ENCODE data around the gene C22orf39.

Gene C22orf39

DNA sequence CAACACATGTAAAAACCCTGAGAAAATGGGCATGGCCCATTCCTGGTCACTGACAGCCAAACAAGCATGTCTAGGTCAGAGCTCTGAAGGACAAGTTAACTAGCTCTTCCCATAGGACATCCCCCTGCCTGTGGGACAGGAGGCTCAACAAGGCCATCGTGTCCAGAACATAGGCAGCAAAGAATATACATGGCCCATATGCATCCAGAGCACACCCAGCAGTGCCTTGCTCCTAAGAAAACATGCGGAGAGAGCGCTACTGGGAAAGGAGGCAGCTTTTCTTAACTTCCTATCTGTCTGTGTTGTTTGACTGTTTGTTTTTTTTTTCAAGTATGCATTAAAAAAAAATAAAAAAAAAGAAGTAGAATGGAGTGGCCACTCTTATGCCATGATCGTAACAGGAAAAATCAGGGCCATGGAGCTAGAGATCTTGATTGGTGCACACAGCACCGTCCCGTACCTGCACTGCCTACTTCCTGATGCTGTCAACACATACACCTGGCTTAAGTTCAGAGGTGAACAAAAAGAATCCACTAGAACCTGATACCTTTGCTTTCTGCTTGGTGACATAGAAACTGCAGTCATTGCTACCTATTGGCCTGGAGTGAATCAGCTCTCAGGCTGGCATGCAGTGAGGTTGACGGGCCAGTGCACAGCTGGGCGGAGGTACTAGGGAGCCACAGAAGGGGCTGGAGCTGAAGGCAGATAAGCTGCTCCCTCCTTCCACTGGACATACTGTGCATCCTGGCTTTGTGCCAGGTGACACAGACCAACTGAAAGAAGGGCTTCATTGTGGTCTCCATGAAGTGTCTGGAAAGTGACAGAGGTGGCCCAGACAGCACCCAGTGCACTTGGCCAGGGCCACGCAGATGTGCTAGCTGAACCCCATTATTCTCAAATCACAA lies 19.6 kb upstream of the C22orf39 start:
- no peak overlapping the region for H3K9ac ChIP-seq (ENCODE audit: low read depth, low read length)
- no peaks in the 10 kb centered on the region for H3K4me1 ChIP-seq (ENCODE audit: insufficient read depth, low read length)
- H3K36me3 ChIP-seq (ENCODE audit: insufficient read depth, low read length) = peaks cover 35% of the 10 kb centered on the region
- H3K9me3 ChIP-seq (ENCODE audit: control insufficient read depth, insufficient read depth, low read length) = no peaks in the 10 kb centered on the region

DNA sequence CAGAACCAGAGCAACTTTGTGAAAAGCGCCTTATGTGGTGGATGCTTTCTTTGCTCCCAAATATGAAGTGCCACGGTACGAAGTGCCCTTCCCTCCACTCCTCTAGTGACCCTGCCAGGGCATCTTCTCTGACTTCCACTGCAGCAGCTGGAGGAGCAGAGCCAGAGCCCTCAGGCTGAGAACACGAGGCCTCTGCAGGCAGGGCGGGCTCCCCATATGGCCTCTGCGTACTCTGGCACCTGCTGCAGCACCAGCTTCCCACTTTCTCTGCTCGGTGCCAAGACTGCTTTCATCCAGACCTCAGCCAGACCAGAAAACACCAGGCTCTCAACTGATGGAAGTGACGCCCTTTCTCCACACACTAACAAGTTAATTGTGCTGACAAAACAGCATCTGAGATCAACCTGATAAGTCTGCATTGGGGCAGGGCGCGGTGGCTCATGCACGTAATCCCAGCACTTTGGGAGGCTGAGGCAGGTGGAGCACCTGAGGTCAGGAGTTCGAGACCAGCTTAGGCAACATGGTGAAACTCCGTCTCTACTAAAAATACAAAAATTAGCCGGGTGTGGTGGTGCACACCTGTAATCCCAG lies 18.7 kb upstream of the C22orf39 start:
- H3K4me1 ChIP-seq (ENCODE audit: insufficient read depth, low read length) = no peaks in the 10 kb centered on the region
- H3K9me3 ChIP-seq (ENCODE audit: control insufficient read depth, insufficient read depth, low read length) = no peaks in the 10 kb centered on the region
- peaks cover 30% of the 10 kb centered on the region for H3K36me3 ChIP-seq (ENCODE audit: insufficient read depth, low read length)
- no peak overlapping the region for H3K9ac ChIP-seq (ENCODE audit: low read depth, low read length)

DNA sequence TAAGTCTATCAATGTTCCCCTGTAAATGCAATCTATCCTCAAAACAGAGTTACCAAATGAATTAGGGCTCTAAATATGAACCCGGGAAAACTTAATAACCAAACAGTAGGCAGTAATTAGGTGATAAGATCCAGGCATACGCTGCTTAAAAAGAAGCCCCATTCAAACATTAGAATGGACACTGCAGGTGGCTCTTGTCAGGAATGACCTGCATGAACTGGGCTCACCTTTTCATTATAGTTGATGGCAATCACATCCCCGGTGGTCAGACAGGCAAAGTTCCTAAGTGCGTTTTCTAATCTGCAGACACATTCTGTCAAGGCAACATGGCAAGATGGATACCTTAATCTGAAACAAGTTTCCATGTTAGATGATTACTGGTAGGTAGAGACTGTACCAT lies 17.5 kb upstream of the C22orf39 start:
- Histone ChIP-seq H3K4me1 (ENCODE audit: insufficient read depth, low read length) (no peaks in the 10 kb centered on the region), H3K9ac (ENCODE audit: low read depth, low read length) (no peak overlapping the region), H3K36me3 (ENCODE audit: insufficient read depth, low read length) (peaks cover 26% of the 10 kb centered on the region), H3K9me3 (ENCODE audit: control insufficient read depth, insufficient read depth, low read length) (no peaks in the 10 kb centered on the region)

DNA sequence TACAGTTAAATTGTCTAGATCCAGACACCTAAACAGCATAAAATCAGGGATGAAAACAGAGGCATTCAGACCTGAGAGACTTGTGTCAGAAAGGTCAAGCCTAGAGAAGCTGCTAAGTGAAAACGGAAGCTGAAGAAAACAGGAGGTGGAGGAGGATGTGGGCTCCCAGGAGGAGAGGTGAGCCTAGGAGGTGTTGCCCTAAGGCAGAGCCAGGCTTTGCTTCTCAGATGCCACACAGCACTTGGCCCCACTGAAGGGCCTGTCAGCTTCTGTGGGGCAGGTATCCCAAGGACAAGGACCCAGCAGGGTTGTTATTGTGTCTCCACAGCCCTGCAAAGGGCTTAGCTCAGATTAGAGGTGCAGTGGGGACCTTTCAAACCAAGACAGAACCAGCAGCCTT lies 17.0 kb upstream of the C22orf39 start:
- Histone ChIP-seq H3K36me3 (ENCODE audit: insufficient read depth, low read length) (peaks cover 23% of the 10 kb centered on the region), H3K9ac (ENCODE audit: low read depth, low read length) (no peak overlapping the region), H3K9me3 (ENCODE audit: control insufficient read depth, insufficient read depth, low read length) (no peaks in the 10 kb centered on the region), H3K4me1 (ENCODE audit: insufficient read depth, low read length) (no peaks in the 10 kb centered on the region)

DNA sequence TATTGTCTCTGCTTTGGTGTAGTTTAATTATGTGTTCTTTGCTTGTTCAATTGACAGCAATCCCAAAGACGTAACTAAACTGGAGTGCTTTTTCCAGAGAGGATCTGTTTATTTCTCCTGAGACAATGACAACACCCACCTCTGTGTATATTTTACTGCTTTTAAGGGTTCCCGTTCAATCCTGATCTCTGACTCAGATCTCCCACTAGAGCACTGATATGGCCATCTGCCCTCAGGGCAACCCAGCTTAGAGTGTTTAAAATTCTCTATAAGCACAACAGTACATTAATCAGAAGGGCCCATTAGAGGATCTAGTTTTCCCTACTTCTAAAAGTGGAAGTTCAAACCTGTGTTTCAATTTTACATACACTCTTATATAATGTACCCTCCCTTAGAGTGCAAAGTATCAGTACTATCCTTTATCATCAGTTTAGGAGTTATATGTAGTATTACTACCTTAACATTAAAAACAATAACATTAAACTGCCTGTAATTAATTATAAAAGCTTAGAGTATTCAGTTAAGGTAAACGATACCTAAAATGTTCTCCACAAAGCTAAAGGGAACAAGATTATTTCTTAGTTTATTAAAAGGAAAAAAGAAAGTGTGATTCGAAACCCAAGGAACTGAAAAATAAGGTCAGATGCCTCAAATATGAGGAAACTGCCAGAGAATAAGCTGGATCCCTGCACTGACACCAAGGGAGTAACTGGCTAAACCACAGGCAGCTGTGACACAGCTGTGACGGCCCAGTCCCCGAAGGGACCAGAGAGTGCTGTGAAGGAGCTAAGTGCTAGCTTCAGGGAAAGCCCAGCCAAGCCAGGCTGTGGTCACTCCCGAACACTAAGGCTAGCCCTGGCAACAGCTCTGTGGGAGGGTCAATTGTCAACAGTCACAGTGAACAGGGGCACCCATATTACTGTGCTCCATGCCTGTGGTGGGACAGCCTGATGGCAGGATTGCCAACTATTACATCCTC lies 16.3 kb upstream of the C22orf39 start:
- Histone ChIP-seq H3K9ac (ENCODE audit: low read depth, low read length) (no peak overlapping the region), H3K36me3 (ENCODE audit: insufficient read depth, low read length) (peaks cover 23% of the 10 kb centered on the region), H3K4me1 (ENCODE audit: insufficient read depth, low read length) (no peaks in the 10 kb centered on the region), H3K9me3 (ENCODE audit: control insufficient read depth, insufficient read depth, low read length) (no peaks in the 10 kb centered on the region)

DNA sequence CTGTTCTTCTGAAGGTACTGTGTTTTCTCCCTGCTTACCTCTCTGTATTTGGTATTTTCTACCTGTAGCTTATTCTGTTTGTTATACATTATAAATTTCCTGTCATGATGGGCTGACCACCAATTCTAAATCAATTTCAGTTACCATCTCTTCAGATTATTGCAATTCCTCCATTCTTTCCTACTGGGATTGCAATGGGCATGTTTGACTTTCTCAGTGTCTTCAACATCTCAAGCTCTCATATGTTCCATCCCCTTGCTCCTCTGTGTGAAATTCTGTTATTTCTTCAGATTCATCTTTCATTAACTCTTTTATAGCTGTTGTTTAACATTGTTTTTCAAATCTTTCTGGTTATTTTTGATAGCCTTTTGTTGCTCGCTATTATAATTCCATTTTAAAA lies 15.5 kb upstream of the C22orf39 start:
- Histone ChIP-seq H3K9ac (ENCODE audit: low read depth, low read length) (no peak overlapping the region), H3K36me3 (ENCODE audit: insufficient read depth, low read length) (peaks cover 18% of the 10 kb centered on the region)

DNA sequence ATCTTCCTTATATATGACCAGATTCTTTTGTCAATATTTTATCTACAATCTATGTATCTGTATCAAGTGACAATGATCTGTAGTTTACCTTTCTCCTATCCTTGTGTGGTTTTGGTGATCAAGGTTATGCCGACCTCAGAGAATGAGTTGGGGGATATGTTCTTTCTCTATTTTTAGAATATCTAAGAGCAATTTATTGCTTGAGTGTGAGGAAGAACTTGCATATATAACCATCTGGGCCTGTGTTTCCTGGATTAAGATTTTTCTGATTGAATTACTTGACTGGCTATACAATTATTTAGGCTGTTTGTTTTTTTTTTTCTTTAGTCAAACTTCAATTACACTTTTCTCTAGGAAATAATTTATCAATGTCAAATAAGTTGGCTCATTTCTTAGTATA lies 14.0 kb upstream of the C22orf39 start:
- Histone ChIP-seq H3K36me3 (ENCODE audit: insufficient read depth, low read length) (peaks cover 17% of the 10 kb centered on the region), H3K9ac (ENCODE audit: low read depth, low read length) (no peak overlapping the region), H3K9me3 (ENCODE audit: control insufficient read depth, insufficient read depth, low read length) (no peaks in the 10 kb centered on the region), H3K4me1 (ENCODE audit: insufficient read depth, low read length) (no peaks in the 10 kb centered on the region)

More for the DNA sequence above, 15.5 kb upstream of the C22orf39 start:
- H3K9me3 ChIP-seq (ENCODE audit: control insufficient read depth, insufficient read depth, low read length) = no peaks in the 10 kb centered on the region
- H3K4me1 ChIP-seq (ENCODE audit: insufficient read depth, low read length) = no peaks in the 10 kb centered on the region

DNA sequence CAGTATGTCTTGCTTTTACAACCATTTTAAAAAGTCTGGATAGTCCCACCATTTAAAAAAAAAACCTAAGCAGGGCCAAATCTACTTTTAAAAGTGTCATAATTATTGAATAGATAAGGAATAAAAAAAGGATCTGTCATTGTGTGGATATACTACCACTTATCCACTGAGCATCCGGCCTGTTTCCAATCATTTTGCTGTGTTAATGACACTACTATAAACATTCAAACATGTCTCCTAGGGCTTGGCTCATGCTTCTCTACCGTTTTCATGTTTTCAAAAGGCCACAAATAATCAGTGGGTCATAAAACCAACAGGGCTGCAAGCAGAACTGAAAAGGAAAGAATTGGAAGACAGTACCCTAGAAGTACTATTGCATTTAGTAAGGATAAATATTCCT lies 12.5 kb upstream of the C22orf39 start:
- Histone ChIP-seq H3K36me3 (ENCODE audit: insufficient read depth, low read length) (peaks cover 11% of the 10 kb centered on the region), H3K4me1 (ENCODE audit: insufficient read depth, low read length) (no peaks in the 10 kb centered on the region), H3K9me3 (ENCODE audit: control insufficient read depth, insufficient read depth, low read length) (no peaks in the 10 kb centered on the region), H3K9ac (ENCODE audit: low read depth, low read length) (no peak overlapping the region)

DNA sequence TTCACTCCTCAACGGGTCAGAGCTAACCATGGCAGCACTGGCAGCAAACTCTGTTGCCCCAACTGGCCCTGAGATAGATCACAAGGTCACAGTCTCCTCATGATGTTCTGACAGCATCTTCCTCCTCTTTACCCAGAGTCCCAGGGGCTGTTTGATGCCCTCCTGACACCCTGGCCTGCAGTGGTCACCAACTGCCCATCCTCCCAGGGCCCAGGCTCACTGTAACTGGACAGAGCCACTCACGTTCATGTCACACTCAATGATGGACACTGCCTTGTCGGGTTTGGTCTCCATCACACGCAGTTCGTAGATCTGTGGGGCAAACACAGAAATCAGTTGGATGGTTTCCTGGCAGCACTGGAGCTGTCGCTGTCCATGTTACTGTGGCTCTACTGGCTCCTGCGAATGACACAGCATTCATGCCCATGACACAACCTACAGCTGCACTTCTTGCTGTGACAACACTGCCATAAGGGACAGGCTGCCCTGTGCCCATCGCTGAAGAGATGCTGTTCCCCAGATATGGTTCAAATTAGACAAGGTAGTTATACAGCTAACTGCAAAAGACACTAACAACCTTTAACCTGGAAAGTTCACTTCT lies 10.4 kb upstream of the C22orf39 start:
- Histone ChIP-seq H3K36me3 (ENCODE audit: insufficient read depth, low read length) (peaks cover 19% of the 10 kb centered on the region), H3K9ac (ENCODE audit: low read depth, low read length) (no peak overlapping the region), H3K4me1 (ENCODE audit: insufficient read depth, low read length) (no peaks in the 10 kb centered on the region), H3K9me3 (ENCODE audit: control insufficient read depth, insufficient read depth, low read length) (no peaks in the 10 kb centered on the region)

DNA sequence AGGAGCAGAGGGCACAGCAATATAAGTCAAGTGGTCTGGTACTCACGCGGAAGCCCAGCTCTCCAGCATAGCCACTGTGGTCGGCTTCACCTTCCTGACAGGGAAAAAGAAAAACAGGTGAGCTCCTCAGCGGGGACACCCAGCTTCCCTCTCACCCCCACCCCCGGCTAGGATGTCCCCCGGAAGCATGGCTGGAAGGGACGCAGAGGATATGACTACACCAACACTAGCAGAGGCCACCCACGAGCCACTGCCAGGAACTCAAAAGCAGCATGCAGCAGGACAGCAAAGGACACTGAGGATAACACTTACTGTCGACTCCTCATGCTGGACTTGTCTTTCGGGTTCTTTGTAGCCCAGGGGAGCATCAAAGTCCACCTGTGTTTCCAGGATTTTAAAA lies 9.0 kb upstream of the C22orf39 start:
- H3K9ac ChIP-seq (ENCODE audit: low read depth, low read length) = no peak overlapping the region
- H3K36me3 ChIP-seq (ENCODE audit: insufficient read depth, low read length) = peaks cover 32% of the 10 kb centered on the region
- no peaks in the 10 kb centered on the region for H3K4me1 ChIP-seq (ENCODE audit: insufficient read depth, low read length)
- no peaks in the 10 kb centered on the region for H3K9me3 ChIP-seq (ENCODE audit: control insufficient read depth, insufficient read depth, low read length)

DNA sequence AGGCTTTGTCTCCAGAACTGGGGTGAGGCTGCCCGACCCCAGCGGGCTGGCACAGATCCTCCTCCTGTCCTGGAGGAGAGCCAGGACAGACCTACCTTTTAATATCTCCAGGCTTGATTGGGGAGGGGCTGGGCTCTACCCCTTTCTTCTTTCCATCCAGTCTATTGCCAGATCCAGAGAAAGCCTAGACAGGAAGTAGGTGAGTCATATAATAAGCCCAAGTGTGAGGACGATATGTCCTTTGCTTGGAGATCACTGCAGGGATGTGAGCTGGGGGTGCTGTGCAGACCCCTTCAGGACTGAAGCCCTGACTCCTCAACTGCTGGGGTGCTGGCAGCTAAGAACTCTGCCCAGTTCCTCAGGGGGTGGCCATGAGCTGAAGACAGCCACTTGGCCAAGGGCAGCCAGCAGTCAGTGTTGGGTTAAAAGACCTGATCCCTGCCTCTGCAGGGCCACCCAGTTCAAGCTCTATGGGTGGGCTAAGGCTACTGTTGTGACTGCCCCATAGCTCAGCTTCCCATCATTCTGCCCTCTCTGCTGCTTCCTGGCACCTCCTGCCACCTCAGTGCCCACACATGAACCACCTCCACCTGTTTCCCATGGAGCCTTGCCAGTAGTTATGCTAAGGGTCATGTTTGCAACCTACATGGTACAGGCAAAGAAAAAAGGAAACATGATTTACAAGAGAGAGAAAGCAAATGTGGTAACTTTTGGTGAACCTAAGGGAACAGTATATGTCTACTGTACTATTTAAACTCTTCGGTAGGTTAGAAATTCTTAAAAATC lies 8.3 kb upstream of the C22orf39 start:
- Histone ChIP-seq H3K9ac (ENCODE audit: low read depth, low read length) (no peak overlapping the region), H3K36me3 (ENCODE audit: insufficient read depth, low read length) (peaks cover 35% of the 10 kb centered on the region), H3K9me3 (ENCODE audit: control insufficient read depth, insufficient read depth, low read length) (no peaks in the 10 kb centered on the region), H3K4me1 (ENCODE audit: insufficient read depth, low read length) (no peaks in the 10 kb centered on the region)

DNA sequence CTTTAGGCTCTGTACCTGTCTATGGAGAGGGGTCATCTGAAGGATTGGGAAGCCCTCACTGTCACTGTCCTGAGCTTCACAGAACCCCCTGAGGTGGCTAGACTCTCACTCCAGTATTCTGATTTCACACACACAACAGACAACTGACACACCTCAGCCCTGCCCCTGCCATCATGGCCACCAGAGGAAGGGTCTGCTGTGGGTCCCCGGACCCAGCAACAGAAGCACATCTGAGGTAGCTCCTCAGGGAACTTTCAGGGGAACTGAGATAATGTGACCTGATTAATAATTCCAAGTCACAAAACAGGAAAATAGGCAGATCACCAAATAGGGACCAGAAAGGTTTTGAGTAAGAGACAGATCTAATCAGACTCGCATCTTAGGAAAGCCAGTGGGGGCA lies 7.5 kb upstream of the C22orf39 start:
- peaks cover 35% of the 10 kb centered on the region for H3K36me3 ChIP-seq (ENCODE audit: insufficient read depth, low read length)
- H3K9ac ChIP-seq (ENCODE audit: low read depth, low read length) = no peak overlapping the region
- no peaks in the 10 kb centered on the region for H3K4me1 ChIP-seq (ENCODE audit: insufficient read depth, low read length)
- no peaks in the 10 kb centered on the region for H3K9me3 ChIP-seq (ENCODE audit: control insufficient read depth, insufficient read depth, low read length)

DNA sequence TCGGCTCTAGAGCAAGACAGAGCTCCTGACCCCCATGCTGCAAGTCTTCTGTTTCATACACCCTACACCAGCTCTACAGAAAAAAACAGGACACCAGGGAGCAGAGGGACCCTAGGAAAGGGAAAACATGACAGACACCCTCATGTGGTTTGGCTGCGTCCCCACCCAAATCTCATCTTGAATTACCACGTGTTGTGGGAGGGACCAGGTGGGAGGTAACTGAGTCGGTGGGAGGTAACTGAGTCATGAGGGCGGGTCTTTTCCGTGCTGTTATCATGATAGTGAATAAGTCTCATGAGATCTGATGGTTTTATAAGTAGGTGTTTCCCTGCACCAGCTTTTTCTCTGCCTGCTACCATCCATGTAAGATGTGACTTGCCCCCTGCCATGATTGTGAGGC lies 6.6 kb upstream of the C22orf39 start:
- Histone ChIP-seq H3K9me3 (ENCODE audit: control insufficient read depth, insufficient read depth, low read length) (no peaks in the 10 kb centered on the region), H3K36me3 (ENCODE audit: insufficient read depth, low read length) (peaks cover 35% of the 10 kb centered on the region), H3K9ac (ENCODE audit: low read depth, low read length) (no peak overlapping the region), H3K4me1 (ENCODE audit: insufficient read depth, low read length) (no peaks in the 10 kb centered on the region)
